Stimulated activated CD8-positive, alpha-beta memory T cell treated with anti-CD3 and anti-CD28 coated beads, Interleukin-12 subunit alpha, Interleukin-12 subunit beta, amount 100 ng/mL, for 24 hours (primary cell): ENCODE results near the gene ZNF598.

Experiments used
- DNase-seq: peaks from one replicate; pipeline ENCODE4 v3.0.0-alpha.2; 2020; ENCODE audit errors: extremely low read depth

The ZNF598 gene

DNA sequence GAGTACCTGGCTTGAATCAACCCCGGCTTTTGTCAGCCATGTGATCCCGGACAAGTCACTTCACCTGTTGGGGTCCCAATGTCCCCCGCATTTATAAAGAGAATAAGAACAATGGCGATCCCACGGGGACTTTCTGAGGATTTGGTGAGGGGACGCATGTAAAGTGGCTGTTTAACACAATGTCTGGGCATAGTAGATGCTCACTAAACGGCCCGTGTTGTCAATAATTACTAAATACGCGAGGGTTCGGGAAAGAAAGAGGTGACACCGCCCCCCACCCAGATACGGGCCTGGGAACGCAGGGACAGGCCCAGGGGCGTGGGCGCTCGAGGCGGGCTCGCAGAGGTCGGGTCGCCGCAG lies 18.1 kb downstream of the ZNF598 start:
- DNase-seq: no peak

DNA sequence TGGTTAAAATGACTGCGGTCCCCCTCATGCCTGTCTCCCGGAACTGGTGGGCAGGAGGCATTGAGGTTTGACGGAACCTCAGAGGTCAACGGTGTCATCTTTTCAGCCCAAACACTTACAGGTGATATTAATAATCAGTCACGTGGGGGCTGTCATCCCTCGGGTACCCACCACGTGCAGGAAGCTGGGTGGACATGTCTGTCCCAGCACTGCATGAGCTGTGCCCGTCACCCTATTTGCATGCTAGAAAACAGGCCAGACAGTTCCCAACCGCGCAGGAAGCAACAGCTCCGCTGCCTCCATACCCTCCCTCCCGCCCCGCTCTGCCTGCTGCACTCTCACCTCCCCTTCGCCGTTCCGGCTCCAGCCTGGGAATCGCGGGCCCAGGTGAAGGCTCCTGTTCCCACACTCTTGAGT lies 18.5 kb downstream of the ZNF598 start:
- no peak for DNase-seq

DNA sequence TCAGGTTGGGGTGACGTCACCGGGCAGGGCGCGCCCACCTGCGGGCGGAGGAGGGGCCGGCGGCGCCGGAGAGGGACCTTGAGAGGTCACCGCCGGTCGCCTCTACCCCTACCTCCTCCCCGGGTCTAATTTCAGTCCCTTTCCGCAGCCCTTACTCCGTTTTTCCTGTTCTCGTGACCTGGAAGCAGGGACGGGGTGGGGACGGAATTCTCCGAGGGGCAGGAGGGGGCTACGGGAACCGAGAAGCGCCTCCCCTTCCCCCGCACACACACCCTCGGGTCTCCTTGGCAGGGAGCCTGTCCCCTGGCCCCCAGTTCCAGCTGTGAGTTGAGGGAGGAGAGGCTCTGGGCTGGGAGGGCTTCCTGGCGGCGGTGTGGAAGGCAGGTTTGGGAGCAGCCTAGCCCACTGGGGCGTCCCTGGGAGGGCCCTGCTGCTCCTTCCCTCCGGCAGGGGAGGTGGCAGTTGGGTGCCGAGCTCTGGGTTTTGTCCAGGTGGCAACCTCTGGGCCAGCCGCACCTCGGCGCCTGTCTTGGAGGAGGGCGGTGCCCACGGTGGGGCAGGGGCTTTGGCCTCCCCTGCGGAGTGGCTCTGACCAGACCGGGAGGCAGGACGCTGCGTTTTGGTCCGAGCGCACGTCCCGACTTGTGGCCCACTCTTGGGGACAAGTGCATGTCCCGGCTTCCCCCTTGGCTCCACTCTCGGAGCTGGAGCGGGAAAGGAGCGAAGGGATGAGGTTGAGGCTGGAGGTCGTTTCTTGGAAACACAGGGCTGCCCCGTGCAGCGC lies 19.1 kb downstream of the ZNF598 start:
- no peak for DNase-seq

DNA sequence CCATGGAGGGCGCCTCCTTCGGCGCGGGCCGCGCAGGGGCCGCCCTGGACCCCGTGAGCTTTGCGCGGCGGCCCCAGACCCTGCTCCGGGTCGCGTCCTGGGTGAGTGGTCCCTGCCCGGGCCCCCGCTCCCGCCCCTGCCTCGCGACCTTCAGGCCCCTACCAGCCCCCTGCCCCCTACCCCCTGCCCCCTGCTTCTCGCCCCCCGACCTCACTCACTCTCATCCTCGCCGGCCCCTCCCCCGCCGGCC lies 19.6 kb downstream of the ZNF598 start:
- DNase-seq: no peak

DNA sequence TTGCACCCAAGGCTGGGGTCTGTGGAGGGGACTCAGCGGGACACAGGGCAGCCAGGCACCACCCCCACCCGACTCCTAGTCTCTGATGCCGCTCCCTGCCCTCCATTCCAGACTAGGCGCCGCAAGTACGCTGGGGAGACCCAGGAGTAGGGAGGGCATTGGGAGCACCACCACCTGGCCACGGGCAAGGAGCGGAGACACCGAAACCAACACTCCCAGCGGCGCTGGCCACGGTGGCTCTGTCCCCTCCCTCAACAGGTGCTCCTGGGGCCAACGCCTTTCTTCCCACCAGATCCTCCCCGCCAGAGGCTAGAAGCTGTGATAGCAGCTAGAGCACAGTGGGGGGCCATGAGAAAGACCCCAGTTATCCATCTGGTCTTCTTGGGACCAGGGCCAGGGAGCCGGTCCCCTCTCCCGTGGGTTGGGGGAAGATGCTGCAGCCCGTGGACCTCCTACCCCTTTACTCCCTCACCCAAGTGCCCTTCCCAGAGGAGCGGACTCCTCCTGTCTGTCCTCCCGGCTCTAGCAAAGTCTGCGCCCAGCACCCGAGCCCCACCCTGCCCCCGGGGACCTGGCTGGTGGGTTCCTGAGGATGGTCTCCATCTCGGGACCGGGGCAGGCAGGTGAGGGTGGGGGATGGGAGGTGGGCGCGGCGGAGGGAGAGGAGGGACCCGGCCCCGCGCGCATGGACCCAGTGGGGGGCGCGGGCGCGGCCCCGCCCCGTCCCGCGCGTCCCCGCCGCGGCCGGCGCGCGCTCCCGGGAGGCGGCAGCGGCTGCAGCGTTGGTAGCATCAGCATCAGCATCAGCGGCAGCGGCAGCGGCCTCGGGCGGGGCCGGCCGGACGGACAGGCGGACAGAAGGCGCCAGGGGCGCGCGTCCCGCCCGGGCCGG lies 20.2 kb downstream of the ZNF598 start, which contains the start of gene SYNGR3:
TSS of gene SYNGR3 (plus strand) at position 762 of the 892 bp plus-strand sequence. CDS start 133 bp downstream, outside the sequence.
- no peak for DNase-seq

DNA sequence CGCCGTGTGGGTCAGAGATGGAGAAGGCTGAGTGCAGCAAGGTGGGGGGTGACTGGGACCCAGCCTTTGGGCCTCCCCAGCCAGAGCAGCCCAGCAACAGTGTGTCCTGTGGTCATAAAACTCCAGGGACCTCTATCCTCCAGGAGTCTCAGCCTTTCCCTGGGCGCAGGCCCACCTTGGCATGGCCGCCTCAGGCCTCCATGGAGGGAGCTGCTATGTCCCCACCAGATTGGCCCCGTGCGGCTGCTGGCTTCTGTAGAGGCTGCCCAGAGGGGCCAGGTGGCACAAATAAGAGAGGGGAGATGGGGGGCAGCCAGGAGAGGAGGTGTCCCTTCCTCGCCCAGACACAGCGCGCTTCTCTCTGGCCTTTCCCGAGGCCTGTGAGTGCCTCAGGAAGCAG lies 22.4 kb downstream of the ZNF598 start:
- DNase-seq: no peak

DNA sequence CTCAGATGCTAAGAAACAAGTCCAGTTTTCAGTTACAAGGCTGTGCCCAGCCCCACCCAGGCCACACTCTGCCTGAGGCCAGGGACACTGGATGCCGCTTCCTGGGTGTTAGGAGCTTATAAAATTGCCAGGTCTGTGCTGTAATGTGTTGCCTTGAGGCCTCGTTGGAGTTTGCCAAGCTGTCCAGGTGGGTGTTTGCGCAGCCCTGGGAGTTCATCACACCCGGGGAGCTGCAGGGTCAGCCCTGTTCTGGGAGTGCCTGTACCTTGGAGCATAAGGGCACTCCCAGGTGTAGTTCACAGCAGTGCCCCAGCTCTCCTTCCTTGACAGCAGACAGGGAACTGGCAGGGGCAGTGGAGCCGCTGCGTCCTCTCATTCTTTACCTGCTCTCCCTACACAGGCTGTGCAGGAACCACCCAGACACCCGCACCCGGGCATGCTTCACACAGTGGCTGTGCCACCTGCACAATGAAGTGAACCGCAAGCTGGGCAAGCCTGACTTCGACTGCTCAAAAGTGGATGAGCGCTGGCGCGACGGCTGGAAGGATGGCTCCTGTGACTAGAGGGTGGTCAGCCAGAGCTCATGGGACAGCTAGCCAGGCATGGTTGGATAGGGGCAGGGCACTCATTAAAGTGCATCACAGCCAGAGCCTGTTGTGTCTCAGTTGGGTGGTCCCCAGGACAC lies 24.0 kb downstream of the ZNF598 start:
- DNase-seq: no peak

DNA sequence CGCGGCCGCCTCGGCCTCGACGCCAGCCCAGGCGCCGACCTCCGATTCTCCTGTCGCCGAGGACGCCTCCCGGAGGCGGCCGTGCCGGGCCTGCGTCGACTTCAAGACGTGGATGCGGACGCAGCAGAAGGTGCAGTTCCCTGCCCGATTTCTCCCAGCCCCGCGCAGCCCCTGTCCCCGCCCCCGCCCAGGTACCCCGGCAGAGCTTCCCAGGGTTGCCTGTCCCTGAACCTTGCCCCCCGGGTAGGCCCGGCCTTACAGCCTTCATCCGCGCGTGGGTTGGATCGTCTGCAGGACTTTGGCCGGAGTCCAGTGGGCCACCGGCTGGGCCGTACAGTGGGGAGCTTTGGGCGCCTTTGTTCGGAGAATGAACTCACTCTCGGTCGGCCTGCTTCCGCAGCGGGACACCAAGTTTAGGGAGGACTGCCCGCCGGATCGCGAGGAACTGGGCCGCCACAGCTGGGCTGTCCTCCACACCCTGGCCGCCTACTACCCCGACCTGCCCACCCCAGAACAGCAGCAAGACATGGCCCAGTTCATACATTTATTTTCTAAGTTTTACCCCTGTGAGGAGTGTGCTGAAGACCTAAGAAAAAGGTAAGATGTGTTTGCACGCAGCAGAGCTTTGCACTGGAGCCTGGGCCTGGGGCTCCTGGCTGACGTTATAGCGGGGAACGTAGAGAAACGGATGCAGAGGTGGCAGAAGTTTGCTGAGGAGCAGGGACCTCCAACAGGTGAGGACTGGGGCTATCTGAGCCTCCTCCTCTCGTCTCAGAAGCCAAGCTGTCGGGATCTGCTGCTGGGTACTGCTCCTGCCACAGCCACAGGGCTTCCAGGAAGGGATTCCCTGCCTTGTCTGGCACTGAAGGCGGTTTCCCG lies 25.0 kb downstream of the ZNF598 start:
- no peak for DNase-seq

DNA sequence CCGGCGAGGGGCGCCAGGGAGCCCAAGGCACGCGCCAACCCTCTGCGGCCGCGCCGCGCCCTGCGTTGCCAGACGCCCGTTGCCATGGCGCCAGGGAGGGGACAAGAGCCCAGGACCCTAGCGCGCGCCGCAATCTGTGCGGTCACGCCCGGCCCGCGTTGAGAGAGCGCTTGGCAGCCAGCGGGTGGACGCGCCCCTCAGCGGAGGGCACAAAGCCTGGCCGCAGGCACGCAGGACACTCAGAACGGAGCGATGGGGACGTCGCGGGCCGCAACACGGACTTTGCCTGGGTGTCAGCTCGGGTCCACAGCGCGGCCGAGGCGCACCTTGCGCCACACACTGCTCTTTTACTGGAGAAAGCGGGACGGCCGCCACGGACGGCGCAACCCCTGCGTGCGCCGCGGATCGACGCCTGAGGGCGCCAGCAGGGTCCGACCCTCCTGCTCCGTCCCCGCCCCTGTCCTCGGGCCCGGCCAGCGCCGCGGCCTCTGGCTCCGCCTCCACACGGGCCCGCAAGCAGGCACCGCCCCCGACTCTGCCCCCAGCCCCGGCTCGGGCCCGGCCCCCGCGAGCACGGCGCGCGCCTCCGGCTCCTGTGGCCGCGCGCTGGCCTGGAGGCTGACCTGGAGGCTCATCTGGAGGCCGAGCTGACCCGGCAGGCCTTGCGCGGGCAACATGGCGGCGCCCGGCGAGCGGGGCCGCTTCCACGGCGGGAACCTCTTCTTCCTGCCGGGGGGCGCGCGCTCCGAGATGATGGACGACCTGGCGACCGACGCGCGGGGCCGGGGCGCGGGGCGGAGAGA lies 25.9 kb downstream of the ZNF598 start, which contains the start of gene GFER:
TSS of gene GFER (plus strand) at position 650 of the 803 bp plus-strand sequence. CDS start at position 676, 26 bp downstream.
- no peak for DNase-seq

DNA sequence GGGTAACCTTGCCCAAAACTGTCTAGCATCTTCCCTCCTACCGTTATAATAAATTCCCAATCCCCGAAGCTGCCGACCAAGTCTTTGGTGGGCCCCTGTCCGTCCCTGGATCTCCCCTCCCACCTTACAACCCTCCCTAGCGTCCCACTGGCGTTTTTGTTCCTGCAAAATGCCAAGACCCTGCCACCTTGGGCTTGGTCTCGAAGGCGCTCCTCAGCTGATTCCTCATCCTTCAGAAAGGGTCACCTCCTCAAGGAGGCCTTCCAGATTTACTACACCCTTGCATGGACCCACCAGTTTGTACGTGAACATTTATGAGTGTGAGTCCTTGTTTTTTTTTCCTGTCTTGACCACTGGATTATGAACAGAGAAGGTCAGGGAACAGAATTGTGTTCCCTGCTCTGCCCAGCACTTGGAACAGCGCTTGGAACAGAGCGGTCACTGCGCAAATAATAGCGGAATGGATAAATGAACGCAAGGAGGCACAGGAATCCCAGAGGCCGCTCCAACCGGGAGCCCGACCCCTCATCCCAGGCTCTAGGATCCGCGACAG lies 26.6 kb downstream of the ZNF598 start:
- no peak for DNase-seq

DNA sequence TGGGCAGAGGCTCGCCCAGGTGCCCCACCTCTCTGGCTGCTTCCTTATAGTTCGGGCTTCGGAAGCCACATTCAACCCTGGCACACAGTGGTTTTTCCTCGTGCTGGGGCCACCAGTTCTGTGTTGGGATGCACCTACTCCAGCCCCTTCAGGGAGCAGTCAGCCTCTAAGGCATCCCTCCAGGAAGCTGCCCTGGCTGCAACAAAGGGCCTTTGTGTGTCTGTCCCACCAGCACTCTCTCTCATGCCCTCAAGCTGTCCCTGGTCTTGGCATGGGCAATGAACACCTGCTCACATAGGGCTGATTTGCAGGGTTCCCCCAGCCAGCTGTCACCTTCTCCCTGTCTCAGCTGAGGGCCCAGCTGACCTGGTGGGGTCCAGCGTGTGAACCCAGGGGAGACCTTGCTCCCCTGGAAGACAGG lies 27.6 kb downstream of the ZNF598 start:
- no peak for DNase-seq

DNA sequence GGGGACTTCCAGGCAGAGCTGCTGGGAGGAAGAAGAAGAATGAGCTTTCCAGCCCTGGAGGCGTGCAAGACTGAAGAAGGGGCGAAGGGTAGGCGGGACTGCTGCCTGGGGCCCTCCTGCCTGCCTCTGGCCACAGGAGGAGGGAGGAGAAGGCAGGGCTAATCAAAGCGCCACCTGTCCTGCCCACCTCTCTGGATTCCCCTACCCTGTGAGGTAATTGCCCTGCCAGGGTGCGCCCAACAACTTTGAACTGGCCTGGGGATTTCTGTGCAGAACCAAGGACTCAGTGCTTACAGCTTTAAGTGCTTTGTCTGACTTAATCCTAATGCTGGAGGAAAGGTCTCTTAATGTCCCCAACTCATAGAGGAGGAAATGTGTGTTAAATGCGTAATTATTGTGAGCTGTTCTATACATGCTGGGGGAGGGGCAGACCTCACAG lies 28.2 kb downstream of the ZNF598 start, which contains the start of gene NOXO1:
TSS of gene NOXO1 (minus strand) at position 72 of the 439 bp plus-strand sequence. CDS start 290 bp downstream, outside the sequence.
- no peak for DNase-seq

DNA sequence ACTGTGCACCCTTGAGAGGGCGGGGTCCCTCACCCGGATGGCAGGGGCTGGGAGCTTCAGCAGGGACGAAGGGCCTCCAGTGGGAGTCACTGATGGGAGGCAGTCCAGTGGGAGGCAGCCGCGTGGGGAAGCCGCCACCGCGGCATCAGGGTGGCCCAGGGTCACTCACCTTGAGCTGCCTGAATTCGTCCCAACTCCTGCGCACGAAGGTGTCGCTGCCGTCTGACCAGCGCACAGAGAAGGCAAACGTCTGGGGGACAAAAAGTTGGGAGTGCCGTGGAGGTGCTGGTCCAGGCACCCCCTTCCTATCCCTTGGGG lies 28.9 kb downstream of the ZNF598 start:
- no peak for DNase-seq

DNA sequence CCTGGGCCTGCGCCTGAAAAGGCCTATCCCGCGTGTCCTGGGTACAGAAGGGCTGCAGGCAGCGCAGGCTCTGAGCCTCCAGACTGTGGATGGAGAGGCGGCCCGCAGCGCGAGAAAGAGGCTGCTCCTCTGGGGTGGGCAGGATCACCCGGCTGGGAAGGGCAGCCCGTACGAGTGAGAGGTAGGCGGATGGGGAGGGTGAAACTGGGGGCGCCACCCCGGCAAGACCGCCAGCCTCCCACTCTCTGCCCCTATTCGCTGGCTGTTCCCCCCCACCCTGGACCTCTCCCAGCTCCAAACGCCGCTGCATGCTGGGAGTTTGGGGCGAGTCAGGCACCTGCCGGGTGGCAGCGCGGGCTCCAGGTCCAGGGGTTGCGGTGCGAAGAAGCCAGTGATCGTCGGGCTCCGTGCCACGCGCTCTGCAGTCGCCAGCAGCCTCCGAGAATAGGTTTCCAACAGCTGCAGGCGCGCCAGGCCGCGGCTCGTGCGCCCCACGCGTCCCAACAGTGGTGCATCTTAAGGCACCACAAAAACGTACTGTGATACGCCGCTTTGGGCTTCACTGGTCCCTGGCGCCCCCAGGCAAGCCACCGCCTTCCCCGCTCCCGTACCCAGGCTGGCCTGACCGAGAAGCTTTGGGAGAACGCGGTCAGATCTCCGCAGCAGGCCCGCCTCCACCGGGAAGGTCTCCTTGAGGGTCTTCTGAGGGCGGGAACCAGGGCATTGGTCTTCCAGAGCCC lies 29.4 kb downstream of the ZNF598 start:
- DNase-seq: no peak

DNA sequence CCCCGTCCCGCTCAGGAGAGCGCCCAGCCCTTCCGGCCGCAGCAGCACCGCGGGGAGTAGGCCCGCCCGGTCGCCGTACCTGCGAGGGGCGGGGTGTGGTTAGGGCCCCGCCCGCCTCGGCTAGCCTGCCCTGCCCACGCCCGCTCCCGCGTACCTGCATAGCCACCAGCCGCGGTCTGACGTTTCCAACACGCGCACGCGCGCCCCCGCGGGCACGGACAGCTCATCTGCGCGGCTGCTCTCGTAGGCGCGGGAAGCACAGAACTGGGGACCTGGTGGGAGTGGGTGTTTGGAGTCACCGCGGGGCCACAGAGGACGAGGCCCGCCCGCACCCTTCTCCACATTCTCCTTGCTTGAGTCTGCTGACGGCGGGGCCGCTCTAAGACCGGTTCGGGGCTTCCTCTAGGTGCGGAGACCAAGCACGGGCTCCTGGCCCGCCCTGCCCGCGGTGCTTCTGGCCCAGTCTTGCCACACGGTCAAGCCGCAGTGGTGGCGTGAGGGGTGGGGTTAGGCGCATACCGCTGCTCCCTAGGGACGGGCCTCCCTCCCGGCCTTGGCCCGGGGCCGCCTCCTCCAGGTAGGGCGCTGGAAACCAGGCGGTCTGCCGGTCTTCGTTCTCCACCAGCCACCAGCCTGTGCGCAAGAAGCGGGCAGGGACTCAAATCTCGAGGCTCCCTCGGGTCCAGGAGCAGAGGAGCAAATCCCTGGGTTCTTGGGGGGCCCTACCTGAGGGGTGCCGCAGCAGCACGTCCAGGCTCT lies 30.2 kb downstream of the ZNF598 start:
- no peak for DNase-seq

DNA sequence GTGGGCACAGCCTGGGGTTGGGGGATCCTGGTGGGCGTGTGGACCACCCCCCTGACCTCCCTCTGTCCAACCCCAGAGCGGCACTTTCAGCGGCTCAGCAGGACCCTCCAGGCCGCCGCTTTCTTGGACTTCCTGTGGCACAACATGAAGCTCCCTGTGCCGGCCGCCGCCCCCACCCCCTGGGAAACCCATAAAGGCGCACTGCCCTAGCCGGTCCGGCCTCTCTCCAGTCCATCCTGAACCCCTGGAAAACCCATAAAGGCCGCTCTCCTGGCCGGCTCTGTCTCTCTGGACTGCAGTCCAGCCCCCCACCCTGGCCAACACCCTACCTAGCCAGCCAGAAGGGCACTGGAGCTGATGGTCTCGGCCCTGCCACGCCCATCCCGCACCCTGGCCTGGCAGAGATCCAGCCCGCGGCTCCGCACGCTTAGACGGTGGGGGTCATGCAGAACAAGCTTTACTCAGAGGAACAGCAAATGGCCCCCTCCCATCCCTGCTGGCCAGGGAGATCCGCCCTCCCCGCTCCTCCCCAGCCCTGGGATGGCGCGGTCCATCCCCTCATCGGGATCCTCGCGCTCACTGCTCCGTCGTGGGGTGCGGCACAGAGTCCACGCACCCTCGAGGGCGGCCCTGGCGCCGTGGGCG lies 31.0 kb downstream of the ZNF598 start:
- no peak for DNase-seq

DNA sequence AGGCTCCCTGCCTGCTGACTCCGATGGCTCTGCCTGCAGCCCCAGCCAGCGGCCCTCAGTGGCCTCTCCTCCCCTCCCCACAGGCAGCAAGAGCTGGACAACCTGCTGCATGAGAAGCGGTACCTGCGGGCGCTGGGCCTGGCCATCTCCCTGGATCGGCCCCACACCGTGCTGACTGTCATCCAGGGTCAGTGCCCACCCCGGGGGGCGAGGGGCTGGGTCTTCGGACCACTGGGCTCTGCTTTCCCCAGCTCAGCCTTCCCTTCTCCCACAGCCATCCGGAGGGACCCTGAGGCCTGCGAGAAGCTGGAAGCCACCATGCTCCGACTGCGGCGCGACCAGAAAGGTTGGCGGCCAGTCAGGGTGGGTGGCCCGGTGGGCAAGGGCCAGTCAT lies 31.7 kb downstream of the ZNF598 start:
- DNase-seq: no peak
